ENCODE data around the gene JMJD7. TPM values are rescaled to one million over a fixed set of nuclear protein-coding genes. Genes with fewer than 3 reads are reported as not detected.

Gene JMJD7
- total RNA-seq, 1 experiment from 2014 or later, result 13.5 TPM

- H3K79me2 ChIP-seq (ENCODE audit: insufficient read depth, low read length), result no peaks in the 10 kb centered on the region
- intact Hi-C loops (cut with micrococcal nuclease), result no loop called here
- H3K4me1 ChIP-seq (ENCODE audit: control insufficient read depth in 1 of 2, insufficient read depth in 2 of 2, low read length in 2 of 2), result no peaks in the 10 kb centered on the region
- ChIA-PET CTCF (no interaction called here), RAD21 (ENCODE audit: low non-redundant PET in 1 of 2, low total read pairs in 2 of 2, uncharacterized antibody in 2 of 2, unreplicated experiment in 2 of 2) (no interaction called here), POLR2A (no interaction called here)
- H3K9me3 ChIP-seq (ENCODE audit: control insufficient read depth in 1 of 2, insufficient read depth in 1 of 2, low read depth in 1 of 2, low read length in 2 of 2), result no peaks in the 10 kb centered on the region
- ATAC-seq (no peak), DNase-seq (ENCODE audit: low read depth, low spot score) (no peak)
- H3K36me3 ChIP-seq (ENCODE audit: control insufficient read depth in 1 of 2, insufficient read depth in 2 of 2, low read length in 2 of 2), result peaks cover 7 to 9% of the 10 kb centered on the region in 2 experiments; a peak in 3 of 4 replicates
- no peaks in the 10 kb centered on the region for H3K9me2 ChIP-seq (ENCODE audit: insufficient read depth)
- H3K4me2 ChIP-seq (ENCODE audit: low read length), result no peak overlapping the region
- TF ChIP-seq CEBPB (IDR thresholded peaks at IDR 0.05; ENCODE audit: low read depth), result no peak
- no peak for TF ChIP-seq MAX (IDR thresholded peaks at IDR 0.05)
- TF ChIP-seq ATF3 (IDR thresholded peaks at IDR 0.05), result no peak
- no peak for TF ChIP-seq EGR1 (IDR thresholded peaks at IDR 0.05; ENCODE audit: low read depth)
- TF ChIP-seq CTCF (IDR thresholded peaks at IDR 0.05 in 2 of 3, conservative IDR thresholded peaks at IDR 0.05 in 1 of 3; ENCODE audit: borderline replicate concordance in 1 of 3, insufficient read depth in 1 of 3, low read depth in 2 of 3, low read length in 2 of 3), result no peak
- no peak for TF ChIP-seq EZH2 (IDR thresholded peaks at IDR 0.05)
- TF ChIP-seq TCF7L2 (IDR thresholded peaks at IDR 0.05; ENCODE audit: borderline replicate concordance, extremely low read depth, insufficient read depth, insufficient read length), result no peak
- TF ChIP-seq ELF1 (IDR thresholded peaks at IDR 0.05; ENCODE audit: borderline replicate concordance, low read depth), result no peak
- TF ChIP-seq ZNF274 (IDR thresholded peaks at IDR 0.05; ENCODE audit: low read depth, low read length), result no peak
- TF ChIP-seq ZFX (IDR thresholded peaks at IDR 0.05), result no peak
- TF ChIP-seq SIN3A (IDR thresholded peaks at IDR 0.05; ENCODE audit: low read depth), result no peak
- no peak for TF ChIP-seq YY1 (IDR thresholded peaks at IDR 0.05; ENCODE audit: extremely low read depth, insufficient replicate concordance, low read depth, low read length)
- TF ChIP-seq FOSL1 (IDR thresholded peaks at IDR 0.05; ENCODE audit: low read depth), result no peak
- no peak for TF ChIP-seq SRF (IDR thresholded peaks at IDR 0.05; ENCODE audit: low read depth)
- TF ChIP-seq CBX3 (IDR thresholded peaks at IDR 0.05; ENCODE audit: low read depth), result no peak
- TF ChIP-seq REST (IDR thresholded peaks at IDR 0.05; ENCODE audit: low read depth), result no peak
- no peak for TF ChIP-seq EZH2phosphoT487 (IDR thresholded peaks at IDR 0.05; ENCODE audit: borderline replicate concordance)
- TF ChIP-seq POLR2AphosphoS5 (IDR thresholded peaks at IDR 0.05; ENCODE audit: low read depth, low read length), result no peak
- no peak for TF ChIP-seq RAD21 (IDR thresholded peaks at IDR 0.05; ENCODE audit: low read depth)
- no peaks in the 10 kb centered on the region for H3K27me3 ChIP-seq (ENCODE audit: insufficient read depth, low read length)
- no TSS peak for BruUV-seq (replicated peaks)
- no peaks in the 10 kb centered on the region for H4K20me1 ChIP-seq (ENCODE audit: insufficient read depth)
- no peak overlapping the region for H3K4me3 ChIP-seq (replicated peaks in 1 of 2; ENCODE audit: low read depth in 1 of 2, low read length in 2 of 2)
- no peak overlapping the region for H3K9ac ChIP-seq (ENCODE audit: low read length)
- no peak overlapping the region for H2AFZ ChIP-seq (ENCODE audit: low read depth, low read length, poor library complexity, severe bottlenecking)
- no peak overlapping the region for H3K27ac ChIP-seq (ENCODE audit: low read depth, low read length)
Measured at GRCh38 chr15:41817781-41818180, 10.1 kb upstream of the JMJD7 start.

All from HCT116 (cell line).